SKM-1 (cell line): Measurements from ENCODE around the gene DYRK4.
A peak's percentile ranks its signal among the peaks of the same experiment; 100 is the strongest.

ENCODE experiments used
- DNase-seq: peaks from one replicate; lab custom pipeline; 2025; ENCODE audit not compliant: unreplicated experiment; lab: John Stamatoyannopoulos, UW

Gene DYRK4

DNA sequence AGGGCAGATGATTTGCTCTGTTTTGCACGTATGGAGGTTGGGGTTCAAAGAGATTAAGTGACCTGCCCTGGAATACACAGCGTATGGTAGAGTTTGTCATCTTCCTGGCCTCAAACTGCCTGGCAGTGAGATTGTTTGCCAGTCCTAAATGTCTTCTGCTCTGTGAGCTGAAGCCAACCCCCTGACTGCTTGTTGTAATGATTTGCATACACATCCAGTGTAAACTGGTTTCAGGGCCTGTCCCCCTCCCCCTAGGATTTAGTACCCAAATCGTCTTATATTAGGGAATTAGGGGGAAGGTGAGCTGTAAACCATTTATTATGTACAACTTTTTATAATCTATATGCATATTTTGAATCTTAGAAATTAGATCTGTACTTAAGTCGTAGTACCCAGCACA, 48.5 kb downstream of the DYRK4 start:
- DNase-seq, result no peak

- no peak for DNase-seq
Observed at GRCh38 chr12:4615667-4616066, 53.7 kb downstream of the DYRK4 start.

DNA sequence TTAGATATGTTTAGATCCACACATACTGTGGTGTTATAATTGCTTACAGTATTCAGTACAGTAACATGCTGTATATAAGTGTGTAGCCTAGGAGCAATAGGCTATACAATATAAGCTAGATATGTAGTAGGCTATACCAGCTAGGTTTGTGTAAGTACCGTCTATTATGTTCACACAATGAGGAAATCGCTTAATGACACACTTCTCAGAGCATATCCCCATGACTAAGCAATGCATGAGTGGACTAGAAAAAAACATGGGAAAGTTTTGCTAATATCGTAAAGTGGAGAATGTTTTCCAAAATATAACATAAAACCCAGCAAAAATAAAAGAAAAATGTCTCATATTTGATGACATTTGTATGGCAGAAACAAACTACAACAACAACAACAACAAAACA, 59.5 kb downstream of the DYRK4 start:
- DNase-seq, result no peak

DNA sequence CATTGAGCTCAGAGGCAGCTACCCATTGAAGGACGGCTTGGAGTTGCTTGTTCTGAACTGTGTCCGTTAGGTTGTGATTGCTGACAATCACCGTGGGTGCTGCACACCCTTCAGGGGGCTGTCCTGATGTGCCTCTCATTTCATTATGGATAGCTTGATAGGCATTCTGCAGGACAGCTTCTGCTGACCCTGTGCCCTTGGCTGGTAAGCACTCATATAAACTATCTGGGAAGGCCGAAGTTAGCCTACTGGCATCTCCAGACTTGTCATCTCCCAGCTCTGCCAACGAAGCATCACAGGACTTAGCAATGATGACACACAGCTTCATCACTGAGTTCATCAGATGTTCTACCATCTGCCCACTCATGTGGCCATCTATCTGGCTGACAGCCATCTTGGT, 64.5 kb downstream of the DYRK4 start:
- DNase-seq, result no peak

GRCh38 chr12:4628406-4628805, 66.4 kb downstream of the DYRK4 start:
- no peak for DNase-seq

DNA sequence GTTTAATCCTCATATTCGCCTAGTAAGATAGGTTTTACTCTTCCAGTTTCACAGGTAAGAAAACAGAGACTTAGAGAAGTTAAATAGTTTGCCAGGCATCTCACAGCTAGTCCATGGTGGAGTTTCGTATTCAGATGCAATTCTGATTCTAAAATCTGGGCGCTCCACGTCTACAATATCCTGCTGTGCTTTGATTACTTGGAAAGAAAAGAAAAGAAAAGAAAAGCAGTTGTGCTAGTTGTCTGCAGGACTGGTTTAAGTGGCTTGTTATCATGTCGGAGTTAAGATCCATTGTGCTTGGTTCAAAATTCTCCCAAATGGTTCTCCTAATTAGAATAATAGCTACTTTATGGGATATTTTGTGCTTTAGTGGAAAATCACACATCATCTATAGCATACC, 68.3 kb downstream of the DYRK4 start:
- DNase-seq, result no peak

- no peak for DNase-seq
Observed at GRCh38 chr12:4643747-4644146, 81.7 kb downstream of the DYRK4 start.

DNA sequence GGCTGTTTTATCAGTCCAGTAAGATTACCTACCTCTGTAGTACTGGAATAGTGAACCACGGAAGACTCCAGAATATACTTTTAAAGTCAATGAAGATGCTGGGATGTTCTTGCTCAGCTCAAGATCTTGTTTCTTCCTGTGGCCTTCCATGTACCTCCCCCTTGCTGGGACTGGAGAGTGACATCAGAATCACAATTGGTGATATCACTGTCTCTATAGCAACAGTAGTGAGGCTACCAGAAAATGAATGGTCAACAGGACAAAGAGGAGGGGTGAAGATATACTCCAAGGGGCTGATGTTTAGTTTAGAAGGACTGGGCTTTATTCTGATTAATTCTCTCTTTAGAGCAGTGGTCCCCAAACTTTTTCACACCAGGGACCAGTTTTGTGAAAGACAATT, 83.0 kb downstream of the DYRK4 start:
- DNase-seq, result no peak

DNA sequence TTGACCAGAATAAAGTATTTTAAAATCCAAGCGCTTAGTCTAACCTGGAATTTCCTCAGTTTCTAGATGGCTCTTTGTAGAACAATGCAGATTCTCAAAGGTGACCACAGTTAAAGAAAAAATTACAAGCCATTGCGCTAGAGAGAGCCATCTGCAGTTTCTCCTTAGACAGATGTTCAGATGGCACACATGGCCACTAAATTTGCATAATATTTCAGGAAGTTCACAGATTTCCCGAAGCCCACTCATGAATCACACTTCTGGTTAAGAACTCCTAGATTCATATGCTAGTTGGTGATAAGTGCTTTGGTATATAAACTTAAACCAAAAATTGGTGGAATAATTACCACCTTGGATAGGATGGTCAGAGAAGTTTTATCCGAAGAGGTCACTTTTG, 86.1 kb downstream of the DYRK4 start:
- DNase-seq, result no peak

GRCh38 chr12:4648501-4649357, 86.7 kb downstream of the DYRK4 start, which contains the start of the genes AKAP3 and NDUFA9:
TSS of gene AKAP3 (minus strand) at chr12:4649051. CDS start at chr12:4638196, 10,855 bp downstream.
TSS of gene NDUFA9 (plus strand) at chr12:4649114. CDS start at chr12:4649127, 13 bp downstream.
- DNase-seq, result peak; percentile 18

- DNase-seq, result no peak
Observed at GRCh38 chr12:4649358-4649661, 87.3 kb downstream of the DYRK4 start.

- DNase-seq, result no peak
Observed at GRCh38 chr12:4653257-4653656, 91.2 kb downstream of the DYRK4 start.

GRCh38 chr12:4653691-4654090, 91.7 kb downstream of the DYRK4 start:
- no peak for DNase-seq
